Measurements from ENCODE around the gene PGAP6.
A peak's percentile ranks its signal among the peaks of the same experiment; 100 is the strongest.
"Not testable (repeated sequence)": the region's sequence is repeated elsewhere in the genome, so short reads cannot be mapped to it uniquely, and the experiment has no call there.

The PGAP6 gene

DNA sequence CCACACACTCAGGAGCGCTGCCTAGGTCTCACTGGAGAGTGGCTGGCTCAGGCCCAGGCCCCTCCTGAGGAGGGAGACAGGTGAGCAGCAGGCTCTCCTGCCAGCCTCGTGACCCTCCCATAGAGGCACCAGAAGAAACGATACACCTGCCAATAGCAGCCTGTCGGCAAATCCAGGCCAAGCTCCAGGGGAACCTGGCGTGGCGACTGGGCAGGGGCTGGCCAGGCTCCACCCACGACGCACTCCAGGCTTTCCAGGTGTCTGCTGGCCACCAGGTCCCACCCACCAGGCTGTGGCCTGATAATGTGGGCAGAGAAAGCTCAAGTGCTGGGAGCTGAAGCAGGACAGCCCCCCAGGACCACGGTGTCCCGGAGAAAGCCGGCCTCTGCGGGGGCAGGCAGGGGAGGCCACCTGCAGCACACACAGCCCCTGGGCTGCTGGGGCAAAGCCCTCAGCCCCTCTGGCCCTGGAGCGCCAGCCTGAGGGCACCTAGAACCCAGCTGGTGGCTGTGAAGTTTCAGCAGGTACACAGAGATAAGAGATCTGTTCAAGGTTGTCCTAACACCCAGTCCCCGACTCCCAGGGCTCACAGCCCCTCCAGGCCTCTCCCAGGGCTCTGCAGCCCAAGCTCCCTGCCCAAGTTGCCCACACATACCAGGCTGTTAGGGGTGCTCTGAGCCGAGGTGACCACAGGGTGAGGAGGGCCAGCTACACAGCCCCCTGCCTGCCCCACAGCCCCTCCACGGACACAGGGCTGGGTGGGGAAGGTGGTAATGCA is 2.4 kb downstream of the PGAP6 start:
- DNase-seq (ENCODE audit: low read depth in 2 of 2): no peak

DNA sequence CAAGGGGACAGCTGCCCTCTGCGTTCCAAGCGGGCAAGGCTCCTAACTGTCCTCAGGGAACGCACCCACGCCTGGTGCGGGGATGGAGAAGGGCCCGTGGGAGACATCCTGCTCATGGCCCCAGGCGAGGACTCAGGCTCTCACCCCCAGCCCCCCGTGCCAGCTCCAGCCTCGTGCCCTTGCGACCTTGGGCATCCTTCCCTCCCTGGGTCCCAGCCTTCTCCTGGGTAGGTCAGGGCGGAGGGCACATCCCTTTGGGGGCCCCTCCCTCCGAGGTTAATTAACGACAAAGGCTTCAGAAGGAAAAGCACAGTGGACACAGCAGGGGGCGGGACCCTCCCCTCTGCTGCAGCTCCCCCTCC is 3.0 kb downstream of the PGAP6 start:
- DNase-seq (ENCODE audit: low read depth in 2 of 2): no peak

DNA sequence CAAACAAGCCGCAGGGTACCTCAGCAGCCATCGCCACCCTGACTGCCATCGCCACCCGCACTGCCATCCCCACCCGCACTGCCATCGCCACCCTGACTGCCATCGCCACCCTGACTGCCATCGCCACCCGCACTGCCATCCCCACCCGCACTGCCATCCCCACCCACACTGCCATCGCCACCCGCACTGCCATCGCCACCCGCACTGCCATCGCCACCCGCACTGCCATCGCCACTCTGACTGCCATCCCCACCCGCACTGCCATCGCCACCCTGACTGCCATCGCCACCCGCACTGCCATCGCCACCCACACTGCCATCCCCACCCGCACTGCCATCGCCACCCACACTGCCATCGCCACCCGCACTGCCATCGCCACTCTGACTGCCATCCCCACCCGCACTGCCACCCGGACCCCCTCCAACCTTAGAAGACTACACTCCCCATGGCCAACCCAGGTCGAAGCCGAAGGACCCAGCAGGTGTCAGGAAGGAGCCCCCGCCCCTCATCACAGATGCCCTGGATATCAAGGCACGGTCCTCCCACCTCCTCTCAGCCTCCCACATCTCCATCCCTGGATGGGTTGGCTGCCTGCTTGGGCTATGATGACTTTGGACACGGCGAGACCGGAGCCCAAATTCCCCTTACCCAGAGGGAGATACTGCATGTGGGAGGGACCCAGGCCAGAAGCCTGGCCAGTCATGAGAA is 3.5 kb downstream of the PGAP6 start:
- DNase-seq (ENCODE audit: low read depth in 2 of 2): not testable (repeated sequence)

GRCh38 chr16:377419-377951 is 4.3 kb downstream of the PGAP6 start:
- DNase-seq (ENCODE audit: low read depth in 2 of 2): no peak

DNA sequence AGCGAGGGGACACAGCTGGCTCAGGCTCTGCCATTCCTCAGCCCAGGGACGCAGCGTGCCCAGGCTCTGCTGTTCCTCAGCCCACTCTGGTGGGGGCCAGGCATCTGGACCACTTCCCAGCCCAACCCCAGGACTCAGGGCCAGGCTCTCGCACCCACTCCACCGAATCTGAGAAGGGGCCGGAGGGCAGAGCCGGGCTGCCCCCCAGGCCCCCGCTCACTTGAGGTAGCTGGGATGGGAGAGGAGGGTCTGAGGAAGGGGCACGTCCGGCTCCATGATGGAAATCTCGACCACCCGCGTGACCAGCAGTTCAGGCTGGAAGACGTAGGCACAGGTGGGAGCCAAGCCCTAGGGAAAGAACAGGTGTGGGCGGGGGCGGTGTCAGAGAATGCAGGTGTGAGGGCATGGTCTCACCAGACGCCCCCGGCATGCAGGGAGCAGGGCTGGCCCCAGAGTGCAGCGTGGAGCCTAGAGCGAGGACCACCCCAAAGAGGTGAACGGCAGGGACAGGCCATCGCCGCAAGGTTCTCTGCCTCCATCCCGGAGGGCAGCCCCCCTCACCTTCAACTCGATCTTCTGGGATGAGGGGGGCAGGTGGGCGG is 4.9 kb downstream of the PGAP6 start:
- DNase-seq (ENCODE audit: low read depth in 2 of 2): no peak

- no peak for DNase-seq (ENCODE audit: low read depth in 2 of 2)
Measured at GRCh38 chr16:375927-376816, 5.6 kb downstream of the PGAP6 start.

GRCh38 chr16:375212-375611 is 6.6 kb downstream of the PGAP6 start:
- DNase-seq (ENCODE audit: low read depth in 2 of 2): no peak

DNA sequence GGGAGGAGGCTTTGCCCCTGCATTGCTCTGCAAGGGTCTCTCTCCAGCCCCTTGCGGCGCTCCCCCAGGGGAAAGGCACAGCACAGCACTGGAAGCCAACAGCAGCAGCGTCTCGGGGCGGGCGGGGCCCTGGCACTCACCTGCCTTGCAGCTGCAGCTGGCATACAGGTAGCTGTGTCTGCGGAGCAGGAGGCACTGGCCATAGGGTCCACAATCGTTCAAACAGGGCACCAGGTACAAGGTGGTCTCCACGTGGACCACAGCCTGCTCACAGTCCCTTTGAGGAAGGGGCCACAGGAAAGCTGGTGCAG is 7.2 kb downstream of the PGAP6 start:
- DNase-seq (ENCODE audit: low read depth in 2 of 2): no peak

DNA sequence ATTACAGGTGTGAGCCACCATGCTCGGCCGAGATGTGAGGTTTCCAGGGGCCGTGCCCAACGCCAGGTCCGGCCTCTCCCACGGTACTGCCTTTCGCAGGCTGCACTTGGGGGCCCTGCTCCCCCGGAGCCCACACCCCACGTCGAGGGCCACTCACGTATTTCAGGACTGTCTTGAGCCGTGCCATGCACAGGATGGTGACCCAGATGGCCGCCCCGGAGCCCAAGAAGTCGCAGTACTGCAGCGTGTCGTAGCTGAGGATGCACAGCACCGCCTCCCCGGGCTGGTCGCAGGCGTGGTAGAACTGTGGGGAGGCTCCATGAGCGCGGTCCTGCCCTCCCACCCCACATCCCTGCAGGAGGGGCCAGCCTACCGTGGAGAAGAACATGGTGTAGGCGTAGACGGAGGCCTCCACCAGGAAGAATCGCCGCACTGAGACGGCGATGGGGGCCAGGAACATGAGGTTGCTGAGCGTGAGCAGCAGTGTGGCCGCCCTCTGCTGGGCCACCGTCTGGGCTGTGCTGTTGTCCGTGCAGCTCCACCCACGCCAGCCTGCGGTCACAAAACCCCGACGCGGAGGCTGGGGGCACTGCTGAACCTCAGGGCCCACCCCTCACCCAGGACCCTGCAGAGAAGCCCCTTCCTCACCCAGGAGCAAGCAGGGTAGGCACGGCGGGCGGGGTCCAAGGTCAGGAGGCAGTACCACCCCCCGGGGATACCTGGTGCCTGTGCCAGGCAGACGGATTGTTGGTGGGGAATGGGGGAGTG is 7.7 kb downstream of the PGAP6 start:
- DNase-seq (ENCODE audit: low read depth in 2 of 2): no peak

GRCh38 chr16:373020-373598 is 8.7 kb downstream of the PGAP6 start:
- DNase-seq (ENCODE audit: low read depth in 2 of 2): no peak

- no peak for DNase-seq (ENCODE audit: low read depth in 2 of 2)
Measured at GRCh38 chr16:372302-372983, 9.3 kb downstream of the PGAP6 start.

DNA sequence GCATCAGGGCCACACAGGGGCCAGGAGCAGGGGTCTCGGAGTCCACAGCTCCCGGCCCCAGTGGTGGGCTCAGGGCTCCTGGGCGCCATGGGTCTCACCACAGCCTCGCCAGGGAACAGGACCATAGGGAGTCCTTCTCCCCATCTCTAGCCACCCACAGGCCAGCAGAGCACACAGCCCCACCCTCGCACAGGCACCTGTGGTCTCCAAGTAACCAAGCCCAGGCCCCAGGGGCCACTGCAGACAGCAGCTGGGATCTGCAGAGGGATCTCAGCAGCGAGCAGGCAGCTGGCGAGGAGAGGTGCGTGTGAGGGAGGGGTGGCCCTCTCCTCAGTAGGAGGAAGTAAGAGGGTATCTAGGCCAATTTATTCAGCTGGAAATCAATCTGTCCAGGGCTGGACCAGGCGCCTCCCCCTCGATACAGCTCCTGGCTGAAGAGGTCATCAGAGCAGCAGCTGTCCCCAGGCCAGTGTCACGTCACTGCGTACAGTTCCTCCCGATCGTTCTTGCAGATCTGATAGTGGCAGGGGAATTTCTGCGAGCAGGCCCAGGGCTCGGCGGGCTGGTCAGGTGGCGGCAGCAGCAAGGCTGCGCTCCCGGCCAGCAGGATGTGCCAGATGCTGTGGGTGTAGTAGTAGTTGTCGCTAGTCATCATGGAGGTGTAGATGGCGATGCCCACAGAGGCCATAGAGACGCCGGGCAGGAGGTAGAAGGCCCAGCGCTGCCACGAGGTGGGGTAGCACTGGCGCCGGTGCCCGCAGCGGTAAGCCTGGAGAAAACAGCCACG is 10.1 kb downstream of the PGAP6 start:
- no peak for DNase-seq (ENCODE audit: low read depth in 2 of 2)

DNA sequence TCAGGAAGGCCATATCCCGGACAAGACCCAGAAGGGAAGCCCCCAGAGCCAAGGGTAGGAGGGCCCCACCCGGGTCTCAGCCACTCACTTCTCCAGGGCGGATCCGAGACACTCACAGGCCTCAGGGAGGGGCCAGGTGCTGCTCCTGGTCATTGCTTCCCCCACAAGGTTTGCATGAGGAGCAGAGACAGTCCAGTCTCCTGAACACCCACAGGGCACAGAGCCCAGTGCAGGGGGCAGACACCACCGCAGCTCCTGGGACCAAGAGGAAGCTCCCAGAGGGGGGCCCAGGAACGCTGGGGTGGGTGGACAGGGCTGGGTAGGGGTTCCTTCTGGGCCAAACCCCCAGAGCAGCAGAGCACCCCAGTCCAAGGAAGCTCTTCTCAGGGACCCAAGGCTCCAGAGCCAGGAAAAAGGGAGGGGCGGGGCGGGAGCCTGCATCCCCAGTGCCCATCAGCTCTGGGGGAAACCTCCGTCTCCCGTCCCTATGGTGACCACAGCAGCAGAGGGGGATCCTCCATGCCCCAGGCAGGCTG is 10.7 kb downstream of the PGAP6 start:
- no peak for DNase-seq (ENCODE audit: low read depth in 2 of 2)

DNA sequence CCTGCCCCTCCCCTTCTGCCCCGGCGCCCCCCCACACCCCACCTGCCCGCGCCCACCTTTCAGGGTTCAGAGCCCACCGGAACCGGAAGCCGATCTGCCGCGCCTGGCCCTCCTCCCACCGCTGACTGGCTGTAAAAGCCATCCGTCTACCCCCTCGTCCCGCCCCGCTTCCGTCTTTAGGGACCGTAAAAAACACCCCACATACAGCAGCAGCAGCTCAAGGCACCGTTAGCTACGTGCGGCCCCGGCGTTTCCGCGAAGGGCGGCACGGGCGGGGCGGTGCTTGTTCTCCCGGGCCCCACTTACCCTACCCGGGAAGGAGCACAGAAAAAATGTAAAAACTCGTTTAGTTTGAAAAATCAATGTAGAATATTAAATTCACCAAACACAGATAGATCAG is 11.3 kb downstream of the PGAP6 start, which contains the start of gene MRPL28:
TSS of gene MRPL28 (minus strand) at position 96 of the 400 bp plus-strand sequence. CDS start 320 bp downstream, outside the sequence.
- peak; percentile 87 for DNase-seq (ENCODE audit: low read depth in 2 of 2)

- no peak for DNase-seq (ENCODE audit: low read depth in 2 of 2)
Measured at GRCh38 chr16:369866-370436, 11.8 kb downstream of the PGAP6 start.

GRCh38 chr16:369275-369865 is 12.4 kb downstream of the PGAP6 start:
- DNase-seq (ENCODE audit: low read depth in 2 of 2): no peak

GRCh38 chr16:368388-369158 is 13.2 kb downstream of the PGAP6 start:
- DNase-seq (ENCODE audit: low read depth in 2 of 2): no peak

Measured in activated CD8-positive, alpha-beta memory T cell treated with anti-CD3 and anti-CD28 coated beads for 4 hours (primary cell).